Measurements from ENCODE around the gene HRH3. TPM values are rescaled to one million over a fixed set of nuclear protein-coding genes. Genes with fewer than 3 reads are reported as not detected.
A peak's percentile ranks its signal among the peaks of the same experiment; 100 is the strongest.

The HRH3 gene
- total RNA-seq, 3 donors from 2014 or later (not counting 1 experiment from before 2014, with no cell fraction given) = not detected

DNA sequence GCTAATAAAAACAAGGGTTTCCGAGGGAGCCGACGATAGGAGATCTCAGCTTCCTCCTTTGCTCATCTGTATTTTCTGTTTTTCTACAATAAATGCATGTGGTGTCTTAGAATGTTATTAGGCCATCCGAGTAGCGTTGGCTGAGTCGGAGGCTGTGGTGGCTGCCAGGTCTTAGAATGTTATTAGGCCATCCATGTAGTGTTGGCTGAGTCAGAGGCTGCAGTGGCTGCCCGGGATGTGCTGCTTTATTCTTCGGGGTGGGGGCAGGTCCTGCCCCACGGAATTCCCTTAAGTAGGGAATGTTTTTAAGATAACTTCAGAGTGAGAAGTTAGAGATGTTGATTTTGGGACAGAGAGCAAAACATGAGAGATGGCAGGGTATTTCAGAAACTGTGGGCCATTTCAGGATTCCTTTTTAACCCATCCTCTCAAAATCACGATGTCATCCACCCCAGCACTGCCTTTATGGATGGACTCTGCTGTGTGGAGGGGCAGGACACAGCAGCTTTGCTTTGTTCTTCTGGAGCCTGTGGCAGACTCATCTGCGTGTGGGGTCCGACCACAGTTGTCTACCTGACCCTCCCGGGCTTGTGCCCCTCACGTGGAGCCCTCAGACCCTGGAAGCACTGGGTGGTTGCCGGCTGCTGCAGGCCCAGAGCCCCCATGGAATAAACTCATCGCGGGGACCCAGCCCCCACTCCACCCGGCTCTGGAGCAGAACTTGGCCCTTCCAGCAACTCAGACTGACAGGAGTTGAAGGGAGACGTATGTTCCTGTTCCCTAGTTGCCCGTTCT is 38.6 kb upstream of the HRH3 start:
- TF ChIP-seq CTCF (IDR thresholded peaks at IDR 0.05) = no peak
- H3K36me3 Mint-ChIP-seq = no peaks in the 10 kb centered on the region
- H3K27ac ChIP-seq (ENCODE audit: low read length) = no peak overlapping the region
- peak overlapping the region; percentile 11 to 14 for H3K27ac Mint-ChIP-seq
- H3K4me1 ChIP-seq (ENCODE audit: control insufficient read depth, insufficient read depth, low read length) = no peaks in the 10 kb centered on the region
- intact Hi-C loops (cut with micrococcal nuclease) = no loop called here
- no peaks in the 10 kb centered on the region for H3K9me3 Mint-ChIP-seq
- peaks cover 49% of the 10 kb centered on the region for H3K36me3 ChIP-seq (ENCODE audit: control insufficient read depth, insufficient read depth, low read length)
- WGBS (ENCODE audit: insufficient coverage) = 95% methylated on average over 20 of the region's 20 CpGs
- H3K27me3 Mint-ChIP-seq (ENCODE audit: low read depth in 2 of 2) = no peaks in the 10 kb centered on the region
- H3K4me3 Mint-ChIP-seq = no peak overlapping the region
- peaks cover 16 to 22% of the 10 kb centered on the region in 2 donors for H3K4me1 Mint-ChIP-seq
- ATAC-seq = no peak
- DNase-seq = no peak
- H3K4me3 ChIP-seq (ENCODE audit: low read length) = no peak overlapping the region
- H3K27me3 ChIP-seq (ENCODE audit: control insufficient read depth, insufficient read depth, low read length) = no peaks in the 10 kb centered on the region
- no peaks in the 10 kb centered on the region for H3K9me3 ChIP-seq (ENCODE audit: control insufficient read depth, insufficient read depth, low read length)

- peaks cover 7% of the 10 kb centered on the region for H3K4me1 ChIP-seq (ENCODE audit: control insufficient read depth, insufficient read depth, low read length)
- no peak for TF ChIP-seq CTCF (IDR thresholded peaks at IDR 0.05)
- peaks cover 26 to 37% of the 10 kb centered on the region in 2 donors for H3K4me1 Mint-ChIP-seq
- no peaks in the 10 kb centered on the region for H3K9me3 Mint-ChIP-seq
- no peak for DNase-seq
- H3K27ac Mint-ChIP-seq = no peak overlapping the region
- H3K4me3 ChIP-seq (ENCODE audit: low read length) = no peak overlapping the region
- peaks cover 30% of the 10 kb centered on the region for H3K36me3 ChIP-seq (ENCODE audit: control insufficient read depth, insufficient read depth, low read length)
- H3K4me3 Mint-ChIP-seq = no peak overlapping the region
- no peak for ATAC-seq
- H3K27me3 ChIP-seq (ENCODE audit: control insufficient read depth, insufficient read depth, low read length) = no peaks in the 10 kb centered on the region
- 95% methylated on average over 9 of the region's 10 CpGs for WGBS (ENCODE audit: insufficient coverage)
- H3K27me3 Mint-ChIP-seq (ENCODE audit: low read depth in 2 of 2) = no peaks in the 10 kb centered on the region
- no peaks in the 10 kb centered on the region for H3K36me3 Mint-ChIP-seq
- intact Hi-C loops (cut with micrococcal nuclease) = no loop called here
- H3K9me3 ChIP-seq (ENCODE audit: control insufficient read depth, insufficient read depth, low read length) = no peaks in the 10 kb centered on the region
- H3K27ac ChIP-seq (ENCODE audit: low read length) = no peak overlapping the region
Measured at GRCh38 chr20:62255976-62256375, 35.9 kb upstream of the HRH3 start.

DNA sequence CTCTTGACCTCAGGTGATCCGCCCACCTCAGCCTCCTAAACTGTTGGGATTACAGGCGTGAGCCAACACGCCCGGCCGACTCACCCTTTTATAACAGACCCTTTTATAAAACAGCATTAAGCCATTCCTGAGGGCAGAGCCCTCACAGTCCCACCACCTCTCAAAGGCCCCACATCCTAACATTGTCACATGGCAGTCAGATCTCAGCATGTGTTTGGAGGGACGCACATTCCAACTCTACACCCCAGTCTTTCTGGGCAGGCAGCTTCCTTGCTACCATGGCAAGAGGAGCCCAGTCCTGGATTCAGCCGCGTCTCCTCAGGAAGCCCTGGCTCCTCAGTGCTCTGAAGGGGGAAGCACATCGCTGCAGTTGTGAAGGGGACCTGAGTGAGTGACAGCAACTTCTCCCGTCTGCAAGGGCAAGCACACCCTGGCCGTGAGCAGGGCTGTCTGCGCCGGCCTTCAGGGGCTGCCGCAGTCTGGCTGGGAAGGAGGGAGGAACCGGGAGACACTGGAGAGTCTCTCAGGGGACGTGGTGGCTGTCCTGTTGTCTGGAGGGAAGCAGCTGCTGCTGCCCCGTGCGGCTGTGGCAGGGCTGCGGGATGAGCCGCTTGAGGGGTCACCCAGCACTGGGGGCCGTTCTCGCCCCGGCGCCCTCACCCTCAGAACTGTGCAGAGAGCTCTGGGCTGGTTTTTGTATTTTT is 34.1 kb upstream of the HRH3 start:
- Mint-ChIP-seq H3K9me3 (no peaks in the 10 kb centered on the region), H3K27me3 (ENCODE audit: low read depth in 2 of 2) (no peaks in the 10 kb centered on the region), H3K27ac (no peak overlapping the region), H3K4me1 (peaks cover 35 to 44% of the 10 kb centered on the region in 2 donors), H3K36me3 (no peaks in the 10 kb centered on the region), H3K4me3 (no peak overlapping the region)
- Histone ChIP-seq H3K27me3 (ENCODE audit: control insufficient read depth, insufficient read depth, low read length) (no peaks in the 10 kb centered on the region), H3K27ac (ENCODE audit: low read length) (no peak overlapping the region), H3K4me3 (ENCODE audit: low read length) (no peak overlapping the region), H3K36me3 (ENCODE audit: control insufficient read depth, insufficient read depth, low read length) (peaks cover 18% of the 10 kb centered on the region), H3K4me1 (ENCODE audit: control insufficient read depth, insufficient read depth, low read length) (peaks cover 7% of the 10 kb centered on the region), H3K9me3 (ENCODE audit: control insufficient read depth, insufficient read depth, low read length) (no peaks in the 10 kb centered on the region)
- intact Hi-C loops (cut with micrococcal nuclease) = no loop called here
- TF ChIP-seq CTCF (IDR thresholded peaks at IDR 0.05) = no peak
- DNase-seq (no peak), ATAC-seq (no peak)
- WGBS (ENCODE audit: insufficient coverage) = 95% methylated on average over 24 of the region's 24 CpGs

Data from natural killer cell (primary cell).